HG03342 (cell line): ENCODE measurements around the gene CYBA.
"Not testable (repeated sequence)": the region's sequence is repeated elsewhere in the genome, so short reads cannot be mapped to it uniquely, and the experiment has no call there.

Experiments used
- ATAC-seq: cut with Tn5 transposase; IDR thresholded peaks from one replicate; pipeline ENCODE4 v1.9.1; 2021; ENCODE audit warnings: mild to moderate bottlenecking, moderate library complexity; ENCODE audit not compliant: unreplicated experiment

Gene CYBA

GRCh38 chr16:88614818-88615580 is 35.9 kb downstream of the CYBA start:
- no peak for ATAC-seq

- ATAC-seq = no peak
Measured at GRCh38 chr16:88613911-88614817, 36.7 kb downstream of the CYBA start.

GRCh38 chr16:88613293-88613692 is 37.6 kb downstream of the CYBA start:
- no peak for ATAC-seq

- ATAC-seq = no peak
Measured at GRCh38 chr16:88610909-88611812, 39.7 kb downstream of the CYBA start.

- no peak for ATAC-seq
Measured at GRCh38 chr16:88610080-88610479, 40.8 kb downstream of the CYBA start.

GRCh38 chr16:88609426-88609825 is 41.4 kb downstream of the CYBA start:
- not testable (repeated sequence) for ATAC-seq

- no peak for ATAC-seq
Measured at GRCh38 chr16:88608076-88608475, 42.8 kb downstream of the CYBA start.

- no peak for ATAC-seq
Measured at GRCh38 chr16:88606148-88606757, 44.6 kb downstream of the CYBA start.

GRCh38 chr16:88605186-88606147 is 45.4 kb downstream of the CYBA start:
- ATAC-seq = no peak

- no peak for ATAC-seq
Measured at GRCh38 chr16:88602091-88602490, 48.8 kb downstream of the CYBA start.

- no peak for ATAC-seq
Measured at GRCh38 chr16:88601313-88602036, 49.4 kb downstream of the CYBA start.

- no peak for ATAC-seq
Measured at GRCh38 chr16:88600539-88600896, 50.3 kb downstream of the CYBA start.

GRCh38 chr16:88599825-88600538 is 50.9 kb downstream of the CYBA start:
- ATAC-seq = no peak

- ATAC-seq = no peak
Measured at GRCh38 chr16:88599092-88599733, 51.6 kb downstream of the CYBA start.

- ATAC-seq = no peak
Measured at GRCh38 chr16:88597856-88598491, 52.9 kb downstream of the CYBA start.

- no peak for ATAC-seq
Measured at GRCh38 chr16:88596483-88596882, 54.4 kb downstream of the CYBA start.

- ATAC-seq = no peak
Measured at GRCh38 chr16:88595921-88596320, 54.9 kb downstream of the CYBA start.
